GM23338 (cell line): ENCODE measurements around the gene DIP2C. TPM values are rescaled to one million over a fixed set of nuclear protein-coding genes. Genes with fewer than 3 reads are reported as not detected.

ENCODE experiments used
- ATAC-seq: fragments of 200-7000 bp; cut with Tn5 transposase; 3 replicates; pipeline ENCODE4 v1.9.1; 2020
- DNase-seq: peaks from one replicate; pipeline ENCODE4 v3.0.0-alpha.2; 2015; ENCODE audit warnings: low spot score
- H2AFZ ChIP-seq: fragments of 200-600 bp; sonication (generic); 2 replicates; pipeline ENCODE4 v1.8.0; 2016; ENCODE audit warnings: antibody characterized with exemption, mild to moderate bottlenecking, moderate library complexity
- H3F3A ChIP-seq: fragments of 200-600 bp; sonication (generic); replicated peaks from 2 replicates; pipeline ENCODE4 v1.8.0; 2017; ENCODE audit warnings: antibody characterized with exemption, mixed run types, low read depth
- H3K27ac ChIP-seq: fragments of 200-600 bp; sonication (generic); 2 replicates; pipeline ENCODE4 v1.6.1; 2016; ENCODE audit warnings: low read depth
- H3K27me3 ChIP-seq: fragments of 200-600 bp; sonication (generic); 2 replicates; pipeline ENCODE4 v1.8.0; 2016; ENCODE audit warnings: mild to moderate bottlenecking, mixed run types, moderate library complexity; ENCODE audit not compliant: insufficient read depth
- H3K36me3 ChIP-seq: fragments of 200-600 bp; sonication (generic); 2 replicates; pipeline ENCODE4 v1.8.0; 2016; ENCODE audit warnings: mild to moderate bottlenecking; ENCODE audit not compliant: insufficient read depth
- H3K4me1 ChIP-seq: fragments of 200-600 bp; sonication (generic); 2 replicates; pipeline ENCODE4 v1.8.0; 2016; ENCODE audit warnings: mild to moderate bottlenecking, moderate library complexity; ENCODE audit not compliant: insufficient read depth
- H3K4me2 ChIP-seq: fragments of 200-600 bp; sonication (generic); 2 replicates; pipeline ENCODE4 v1.7.1; 2017; ENCODE audit warnings: mixed run types
- H3K4me3 ChIP-seq: fragments of 200-600 bp; sonication (generic); 2 replicates; pipeline ENCODE4 v1.6.1; 2016; ENCODE audit warnings: mixed run types
- H3K79me2 ChIP-seq: fragments of 200-600 bp; sonication (generic); replicated peaks from 2 replicates; pipeline ENCODE4 v1.8.0; 2017; ENCODE audit warnings: mild to moderate bottlenecking; ENCODE audit not compliant: insufficient read depth
- H3K9me2 ChIP-seq: fragments of 200-600 bp; sonication (generic); 2 replicates; pipeline ENCODE4 v1.8.0; 2017; ENCODE audit not compliant: insufficient read depth
- H4K20me1 ChIP-seq: fragments of 200-600 bp; sonication (generic); replicated peaks from 2 replicates; pipeline ENCODE4 v1.8.0; 2017; ENCODE audit warnings: mild to moderate bottlenecking; ENCODE audit not compliant: insufficient read depth
- H3K27ac Mint-ChIP-seq: 2 replicates; pipeline ENCODE4 v1.8.0; 2020; ENCODE audit warnings: inconsistent platforms, mild to moderate bottlenecking, moderate library complexity, mixed read lengths
- H3K27me3 Mint-ChIP-seq: 3 replicates; pipeline ENCODE4 v1.8.0; 2022; ENCODE audit warnings: low read depth, mild to moderate bottlenecking, moderate library complexity, mixed read lengths, inconsistent platforms; ENCODE audit not compliant: insufficient read depth, poor library complexity
- H3K36me3 Mint-ChIP-seq: 3 replicates; pipeline ENCODE4 v1.8.0; 2021; ENCODE audit warnings: low read depth, mild to moderate bottlenecking, inconsistent platforms, moderate library complexity, mixed read lengths
- H3K4me1 Mint-ChIP-seq: 3 replicates; pipeline ENCODE4 v1.8.0; 2020; ENCODE audit warnings: mild to moderate bottlenecking, inconsistent platforms, mixed read lengths
- H3K4me3 Mint-ChIP-seq: 3 replicates; pipeline ENCODE4 v1.8.0; 2021; ENCODE audit warnings: moderate library complexity, mild to moderate bottlenecking, inconsistent platforms, mixed read lengths
- H3K9me3 Mint-ChIP-seq: 3 replicates; pipeline ENCODE4 v1.8.0; 2020; ENCODE audit warnings: moderate library complexity, mild to moderate bottlenecking, inconsistent platforms, mixed read lengths
- EZH2 ChIP-seq: fragments of 200-600 bp; sonication (generic); IDR thresholded peaks from one replicate; pipeline ENCODE4 v1.8.0; 2017; ENCODE audit warnings: antibody characterized with exemption, mild to moderate bottlenecking, low read depth; ENCODE audit not compliant: unreplicated experiment
- EZH2phosphoT487 ChIP-seq: fragments of 200-600 bp; sonication (generic); IDR thresholded peaks from one replicate; pipeline ENCODE4 v1.8.1; 2018; ENCODE audit warnings: antibody characterized with exemption; ENCODE audit not compliant: unreplicated experiment
- JUNB ChIP-seq: IDR thresholded peaks from one replicate; pipeline ENCODE4 v1.6.1; 2016; ENCODE audit warnings: antibody characterized with exemption; ENCODE audit not compliant: unreplicated experiment
- NANOG ChIP-seq: IDR thresholded peaks from 2 replicates; pipeline ENCODE4 v1.6.1; 2016; ENCODE audit warnings: antibody characterized with exemption, borderline replicate concordance
- POLR2AphosphoS5 ChIP-seq: IDR thresholded peaks from 2 replicates; pipeline ENCODE4 v1.6.1; 2016; ENCODE audit warnings: antibody characterized with exemption, low read depth
- STAT1 ChIP-seq: IDR thresholded peaks from one replicate; pipeline ENCODE4 v1.6.1; 2016; ENCODE audit warnings: antibody characterized with exemption; ENCODE audit not compliant: unreplicated experiment
- ZNF331 ChIP-seq: fragments of 250-450 bp; sonication (Bioruptor Pico); IDR thresholded peaks from 2 replicates; pipeline ENCODE4 v1.5.0; 2020; ENCODE audit warnings: low read depth, mild to moderate bottlenecking, moderate library complexity
- ZNF462 ChIP-seq: fragments of 250-450 bp; sonication (Bioruptor Pico); IDR thresholded peaks from 2 replicates; pipeline ENCODE4 v1.5.0; 2020; ENCODE audit warnings: mild to moderate bottlenecking, moderate library complexity
- polyA plus RNA-seq: library from polyadenylated mRNA; unstranded; fragments of >200 nt; fragmentation: Nextera tagmentation; extraction: Ambion mirVana; gene quantifications from 2 replicates; pipeline ENCODE4 v1.2.1, GENCODE V29; 2016
- total RNA-seq: library from RNA; depleted of rRNA; stranded (reverse); fragments of >200 nt; shearing (Covaris generic); gene quantifications from 2 replicates; pipeline ENCODE4 v1.2.3, GENCODE V29; 2014

The DIP2C gene
- total and polyA plus RNA-seq, 2 experiments from 2014 or later: 5.1 to 7.7 TPM

GRCh38 chr10:728603-729002 lies 39.1 kb upstream of the DIP2C start:
- H3K79me2 ChIP-seq: no peaks in the 10 kb centered on the region
- Mint-ChIP-seq H3K27me3 (peaks cover 12% of the 10 kb centered on the region), H3K4me3 (no peak overlapping the region), H3K36me3 (no peaks in the 10 kb centered on the region), H3K27ac (no peak overlapping the region), H3K9me3 (peaks cover 6% of the 10 kb centered on the region), H3K4me1 (peaks cover 3% of the 10 kb centered on the region; the same call in 2 of the 3 replicates)
- H4K20me1 ChIP-seq: no peaks in the 10 kb centered on the region
- no peaks in the 10 kb centered on the region for H3K4me1 ChIP-seq
- H3K27me3 ChIP-seq: no peaks in the 10 kb centered on the region
- no peaks in the 10 kb centered on the region for H3F3A ChIP-seq
- no peaks in the 10 kb centered on the region for H3K9me2 ChIP-seq
- no peak overlapping the region for H3K4me3 ChIP-seq
- H3K36me3 ChIP-seq: no peaks in the 10 kb centered on the region
- H3K4me2 ChIP-seq: no peak overlapping the region
- no peak overlapping the region for H3K27ac ChIP-seq
- TF ChIP-seq EZH2phosphoT487: no peak
- no peak for TF ChIP-seq ZNF462 (CRISPR knock-in tag)
- TF ChIP-seq NANOG: no peak
- TF ChIP-seq JUNB: no peak
- no peak for TF ChIP-seq POLR2AphosphoS5
- no peak for TF ChIP-seq ZNF331 (CRISPR knock-in tag)
- TF ChIP-seq STAT1: no peak
- no peak for TF ChIP-seq EZH2
- H2AFZ ChIP-seq: no peak overlapping the region
- DNase-seq: no peak
- no peak for ATAC-seq
